GM19452 (cell line): ENCODE results near the gene POU2F2.

Source experiments
- ATAC-seq: cut with Tn5 transposase; IDR thresholded peaks from one replicate; pipeline ENCODE4 v1.9.1; 2021; ENCODE audit not compliant: unreplicated experiment

Gene POU2F2

DNA sequence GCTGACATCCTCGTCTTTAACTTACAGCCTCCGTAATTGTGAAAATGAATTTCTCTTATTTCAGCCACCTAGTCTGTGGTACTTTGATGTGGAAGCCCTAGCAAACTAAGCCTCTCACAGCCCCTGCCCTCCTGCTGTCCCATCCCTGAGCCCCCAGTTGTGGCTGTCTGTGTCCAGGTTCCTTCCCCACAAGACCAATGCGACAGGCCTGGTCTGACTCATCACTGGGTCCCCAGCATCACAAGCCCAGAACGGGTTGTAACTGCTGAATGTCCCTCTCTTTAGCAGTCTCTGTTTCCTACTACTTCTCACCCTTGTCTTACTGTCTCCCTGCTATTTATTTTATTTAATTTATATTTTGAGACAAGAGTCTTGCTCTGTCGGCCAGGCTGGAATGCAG, 5.7 kb downstream of the POU2F2 start:
- no peak for ATAC-seq

DNA sequence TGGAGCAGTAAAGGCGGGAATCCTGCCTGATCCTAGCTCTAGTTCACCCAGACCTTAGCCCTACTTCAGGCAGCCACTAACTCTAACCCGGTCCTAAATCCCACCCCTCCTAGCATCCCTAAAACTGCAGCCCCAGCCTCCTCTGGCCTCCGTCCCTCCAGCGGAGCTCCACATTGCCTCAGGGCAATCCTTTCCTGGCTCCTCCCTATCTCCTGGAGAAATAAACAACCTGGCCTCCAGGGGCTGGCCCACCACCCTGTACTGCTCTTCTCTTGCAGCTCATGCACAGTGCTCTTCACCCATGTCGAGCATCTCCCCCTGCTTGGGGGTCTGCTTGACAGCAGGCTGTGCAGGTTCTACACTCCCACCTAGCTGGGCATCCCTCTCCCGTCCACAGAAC, 6.7 kb downstream of the POU2F2 start:
- ATAC-seq, result no peak

DNA sequence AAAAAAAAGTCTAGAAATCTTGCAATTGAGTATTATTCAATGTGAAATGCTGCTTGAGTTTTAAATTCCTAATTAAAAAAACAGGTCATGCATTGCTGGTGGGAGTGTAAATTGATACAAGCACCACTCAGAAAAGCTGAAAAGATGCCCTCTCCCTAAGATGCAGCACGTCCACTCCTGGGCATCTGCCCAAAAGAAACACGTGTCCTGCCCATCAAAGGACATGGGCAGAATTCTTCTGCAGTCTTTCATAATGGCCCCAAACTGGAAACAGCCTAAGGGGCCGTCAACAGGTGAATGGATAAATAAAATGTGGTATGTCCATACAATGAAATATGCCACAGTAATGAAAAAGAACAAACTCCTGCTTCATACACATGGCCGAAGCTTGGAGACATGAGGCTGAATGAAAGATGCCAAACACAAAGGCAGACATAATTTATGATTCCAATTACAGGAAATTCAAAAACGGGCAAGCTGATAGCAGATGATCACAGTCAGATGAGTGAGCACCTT, 7.8 kb downstream of the POU2F2 start:
- no peak for ATAC-seq

DNA sequence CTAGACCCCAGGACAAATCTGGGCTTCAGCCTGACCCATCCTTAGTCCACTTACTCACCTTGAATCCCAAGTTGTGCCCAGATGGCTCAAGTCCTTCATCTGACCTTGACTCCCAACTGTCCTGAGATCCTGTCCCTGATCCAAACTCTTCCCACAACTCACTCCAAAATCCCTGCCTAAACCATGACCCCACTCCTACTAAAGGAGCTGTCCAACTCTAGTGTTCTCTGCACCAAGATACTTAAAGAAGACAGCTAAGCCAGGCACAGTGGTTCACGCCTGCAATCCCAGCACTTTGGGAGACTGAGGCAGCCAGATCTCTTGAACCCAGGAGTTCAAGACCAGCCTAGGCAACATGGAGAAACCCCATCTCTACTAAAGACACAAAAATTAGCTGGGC, 8.5 kb downstream of the POU2F2 start:
- no peak for ATAC-seq

DNA sequence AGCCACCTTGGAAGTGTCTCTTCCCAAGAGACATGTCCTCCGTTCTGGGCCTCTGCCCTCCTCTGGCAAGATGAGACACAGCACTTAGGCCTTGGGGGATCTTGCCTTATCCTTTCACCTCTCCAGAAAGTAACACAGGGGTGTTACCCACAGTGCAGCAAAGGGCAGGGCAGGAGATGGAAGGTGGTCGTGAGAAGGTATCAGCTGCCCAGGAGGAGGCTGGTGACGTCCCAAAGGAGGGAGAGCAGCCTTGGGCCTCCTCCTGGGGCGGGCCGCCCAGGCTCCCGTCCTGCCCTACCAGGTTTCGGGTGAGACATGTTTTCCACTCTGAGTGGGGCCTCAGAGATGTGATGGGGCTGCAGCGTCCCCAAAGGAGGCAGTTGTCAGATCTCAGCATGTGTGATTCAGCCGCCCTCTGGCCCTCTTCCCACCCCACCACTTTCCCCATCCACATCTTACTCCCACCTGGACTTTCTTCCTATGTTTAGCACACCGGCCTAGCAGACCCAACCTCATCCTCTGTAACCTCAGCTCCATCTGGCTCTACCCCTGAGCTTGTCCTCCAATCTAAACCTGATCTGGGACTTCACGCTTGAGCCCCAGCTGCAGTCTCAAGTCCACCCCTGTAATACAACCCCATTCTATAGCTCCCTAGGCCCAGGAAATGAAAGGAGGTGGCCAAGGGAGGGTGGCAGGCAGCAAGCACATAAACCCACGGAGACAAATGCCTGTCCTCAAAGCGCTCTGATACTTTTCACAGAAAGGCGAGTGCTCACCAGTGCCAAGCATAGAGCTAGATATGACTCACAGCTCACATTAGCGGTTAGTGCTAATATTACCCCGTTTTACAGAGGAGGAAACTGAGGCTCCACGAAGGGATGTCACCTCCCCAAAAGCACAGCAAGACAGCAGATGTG, 9.3 kb downstream of the POU2F2 start:
- ATAC-seq, result no peak

DNA sequence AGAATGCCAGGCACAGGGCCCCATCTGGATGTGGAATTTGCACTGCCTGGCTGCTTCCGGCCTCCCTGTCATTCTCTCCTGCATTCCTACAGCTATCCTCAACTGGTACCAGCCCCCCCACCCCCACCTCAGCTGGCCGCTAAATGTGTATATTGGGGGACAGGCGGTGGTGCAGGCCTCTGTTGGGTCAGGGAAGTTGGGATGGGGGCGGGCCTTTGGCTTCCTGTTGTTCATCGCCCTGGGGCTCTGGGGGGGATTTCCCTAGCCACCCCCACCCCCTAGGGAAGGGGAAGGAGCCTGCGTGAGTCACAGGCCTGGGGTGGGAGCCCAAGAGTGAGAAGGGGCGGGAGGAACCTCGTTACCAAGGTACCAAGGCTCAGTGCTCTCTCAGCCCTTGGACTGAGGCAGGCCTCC, 10.6 kb downstream of the POU2F2 start:
- no peak for ATAC-seq

DNA sequence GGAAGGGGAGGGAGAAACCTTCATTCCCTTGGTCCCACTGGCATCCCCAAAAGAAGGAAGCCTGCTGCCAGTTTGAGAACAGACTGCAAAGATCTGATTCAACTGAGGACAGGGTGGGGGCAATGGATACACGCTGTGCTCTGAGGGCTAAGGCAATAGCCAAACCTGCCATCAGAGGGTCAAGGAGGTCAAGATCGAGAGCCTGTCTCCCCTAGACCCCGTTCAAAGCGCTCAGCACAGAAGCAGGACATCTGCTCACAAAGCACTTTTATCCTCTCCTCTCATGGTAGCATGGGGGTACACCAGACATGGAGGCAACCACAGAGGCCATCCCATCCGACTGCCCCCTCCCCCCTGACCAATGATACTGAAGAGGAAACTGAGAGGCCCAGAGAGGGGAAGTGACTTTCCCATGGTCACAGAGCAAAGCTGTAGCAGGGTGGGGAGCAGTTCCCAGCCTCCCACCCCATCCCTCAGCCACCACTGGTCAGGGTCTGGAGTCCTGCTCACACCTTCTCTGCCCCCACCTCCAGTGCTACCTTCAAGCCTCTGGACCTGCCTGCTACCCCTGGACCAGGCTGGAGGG, 11.1 kb downstream of the POU2F2 start:
- no peak for ATAC-seq

DNA sequence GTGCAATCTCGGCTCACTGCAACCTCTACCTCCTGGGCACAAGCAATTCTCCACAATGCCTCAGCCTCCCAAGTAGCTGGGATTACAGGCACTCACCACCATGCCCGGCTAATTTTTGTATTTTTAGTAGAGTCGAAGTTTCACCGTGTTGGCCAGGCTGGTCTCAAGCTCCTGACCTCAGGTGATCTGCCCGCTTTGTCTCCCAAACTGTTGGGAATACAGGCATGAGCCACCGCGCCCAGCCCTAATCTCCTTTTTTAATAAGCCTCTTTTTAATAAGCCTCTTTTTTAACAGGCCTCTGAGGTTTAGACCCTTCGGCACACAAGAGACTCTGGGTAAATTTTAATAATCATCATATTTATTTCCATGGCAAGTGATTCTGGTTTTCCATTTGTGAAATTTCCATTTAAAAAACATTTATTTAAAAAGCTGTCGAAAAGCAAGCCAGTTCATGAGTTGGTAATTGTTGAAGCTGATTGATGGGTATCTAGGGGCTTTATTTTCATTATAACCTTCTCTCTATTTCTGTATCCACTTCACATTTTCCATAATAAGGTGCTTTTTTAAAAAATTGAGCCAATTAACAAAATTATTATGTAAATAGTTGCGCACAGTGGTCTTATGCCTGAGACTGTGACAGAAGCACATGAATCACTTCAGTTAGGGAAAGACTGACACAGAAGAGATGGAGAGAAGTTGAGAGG, 11.8 kb downstream of the POU2F2 start:
- no peak for ATAC-seq

DNA sequence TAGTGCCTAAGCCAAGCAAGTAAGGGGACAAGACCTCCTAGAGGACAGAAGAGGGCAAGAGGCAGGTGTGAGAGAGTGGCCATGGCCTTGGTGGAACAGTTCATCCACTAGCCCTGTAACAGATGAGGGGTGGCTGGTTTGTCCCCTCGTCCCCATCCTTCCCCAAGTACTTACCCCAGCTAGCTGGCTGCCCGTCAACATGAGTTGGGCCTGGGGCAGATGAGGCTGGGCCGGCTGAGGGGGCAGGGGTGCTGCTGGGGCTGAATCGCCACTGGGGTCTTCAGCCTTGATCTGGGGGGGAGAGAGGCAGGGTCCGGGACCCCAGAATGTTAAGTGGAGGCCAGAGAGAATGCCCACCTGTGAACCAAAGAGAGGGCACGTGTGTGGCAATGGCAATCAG, 15.2 kb downstream of the POU2F2 start:
- no peak for ATAC-seq

DNA sequence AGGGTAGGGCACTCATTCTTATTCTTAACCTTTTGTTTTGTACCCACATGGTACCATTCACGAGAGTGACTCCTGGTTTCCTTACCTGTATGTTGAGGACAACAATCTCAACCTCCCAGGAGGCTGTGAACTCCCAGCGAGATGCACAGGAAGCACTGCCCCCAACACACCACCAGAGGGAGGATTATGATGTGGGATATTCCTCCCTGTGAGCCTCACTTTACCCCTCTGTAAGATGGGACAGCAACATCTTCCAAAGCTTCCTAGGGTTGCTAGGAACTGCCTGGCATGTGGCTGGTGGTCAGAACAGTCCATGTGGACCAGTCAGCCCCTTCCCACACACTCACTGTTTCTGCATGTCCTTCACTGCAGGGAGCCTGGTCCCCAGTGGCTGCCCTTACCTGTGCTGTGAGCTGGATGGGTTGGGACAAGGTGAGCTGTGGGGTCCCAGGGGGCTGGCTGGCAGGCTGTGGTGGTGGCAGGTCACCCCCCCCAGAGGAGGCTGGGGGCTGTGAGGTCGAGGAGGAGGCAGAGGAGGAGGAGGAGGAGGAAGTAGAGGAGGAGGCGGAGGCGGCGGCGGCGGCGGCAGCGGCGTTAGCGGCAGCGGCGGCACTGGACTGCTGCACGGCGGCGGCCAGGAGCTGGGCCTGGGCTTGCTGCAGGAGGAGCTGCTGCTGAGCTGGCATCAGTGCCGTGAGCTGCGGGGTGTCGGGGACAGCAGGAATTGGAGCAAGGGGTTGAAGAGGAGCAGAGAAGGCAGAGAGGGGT, 15.8 kb downstream of the POU2F2 start:
- no peak for ATAC-seq

DNA sequence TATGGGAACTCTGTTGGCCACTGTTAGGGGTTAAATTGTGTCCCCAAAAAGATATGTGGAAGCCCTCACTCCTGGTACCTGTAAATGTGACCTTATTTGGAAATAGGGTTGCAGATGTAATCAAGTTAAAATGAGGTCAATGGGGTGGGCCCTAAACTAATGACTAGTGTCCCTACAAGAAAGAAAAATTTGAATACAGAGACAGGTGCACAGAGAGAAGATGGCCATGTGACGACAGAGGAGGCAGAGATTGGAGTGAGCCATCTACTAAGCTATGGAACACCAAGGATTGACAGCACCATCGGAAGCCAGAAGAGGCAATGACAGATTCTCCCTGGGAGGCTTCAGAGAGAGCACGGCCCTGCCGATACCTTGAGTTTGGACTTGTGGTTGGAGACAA, 16.5 kb downstream of the POU2F2 start:
- no peak for ATAC-seq

DNA sequence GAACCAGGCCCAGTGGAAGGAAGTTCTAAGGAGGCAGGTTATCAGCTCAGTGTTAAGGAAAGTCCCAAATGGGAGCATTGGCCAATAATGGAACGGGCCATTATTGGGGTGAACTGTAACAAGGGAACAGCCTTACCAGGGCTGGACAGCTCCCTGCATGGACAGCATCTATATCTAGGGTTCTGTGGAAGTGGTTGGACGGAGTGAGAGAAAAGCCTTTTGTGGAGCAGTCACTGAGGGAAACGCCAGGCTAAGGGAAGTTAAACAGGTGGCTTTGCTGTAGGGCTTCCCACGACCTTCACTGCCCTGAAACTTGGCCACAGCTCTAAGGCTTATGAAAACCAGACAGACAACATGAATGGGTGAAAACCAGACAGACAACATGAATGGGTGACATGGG, 17.0 kb downstream of the POU2F2 start:
- no peak for ATAC-seq

DNA sequence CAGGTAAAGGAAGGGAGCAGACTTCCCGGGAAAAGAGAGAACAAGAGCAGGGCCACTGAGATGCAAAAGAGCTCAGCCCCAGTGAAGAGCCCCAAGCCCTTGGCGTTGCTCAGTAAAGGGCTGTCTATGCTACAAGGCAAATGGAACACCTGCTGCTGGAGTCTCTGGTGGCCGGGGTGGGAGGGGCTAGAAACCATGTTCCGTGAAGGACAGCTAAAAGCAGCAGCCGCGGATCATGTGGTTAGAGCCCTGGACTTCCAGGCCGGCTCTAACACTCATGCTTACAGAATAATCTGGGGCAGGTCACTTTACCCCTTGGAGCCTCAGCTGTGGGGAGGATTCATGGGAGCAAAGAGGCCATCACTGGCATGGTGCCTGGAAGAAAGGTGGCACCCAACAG, 17.8 kb downstream of the POU2F2 start:
- peak; percentile 63 for ATAC-seq

DNA sequence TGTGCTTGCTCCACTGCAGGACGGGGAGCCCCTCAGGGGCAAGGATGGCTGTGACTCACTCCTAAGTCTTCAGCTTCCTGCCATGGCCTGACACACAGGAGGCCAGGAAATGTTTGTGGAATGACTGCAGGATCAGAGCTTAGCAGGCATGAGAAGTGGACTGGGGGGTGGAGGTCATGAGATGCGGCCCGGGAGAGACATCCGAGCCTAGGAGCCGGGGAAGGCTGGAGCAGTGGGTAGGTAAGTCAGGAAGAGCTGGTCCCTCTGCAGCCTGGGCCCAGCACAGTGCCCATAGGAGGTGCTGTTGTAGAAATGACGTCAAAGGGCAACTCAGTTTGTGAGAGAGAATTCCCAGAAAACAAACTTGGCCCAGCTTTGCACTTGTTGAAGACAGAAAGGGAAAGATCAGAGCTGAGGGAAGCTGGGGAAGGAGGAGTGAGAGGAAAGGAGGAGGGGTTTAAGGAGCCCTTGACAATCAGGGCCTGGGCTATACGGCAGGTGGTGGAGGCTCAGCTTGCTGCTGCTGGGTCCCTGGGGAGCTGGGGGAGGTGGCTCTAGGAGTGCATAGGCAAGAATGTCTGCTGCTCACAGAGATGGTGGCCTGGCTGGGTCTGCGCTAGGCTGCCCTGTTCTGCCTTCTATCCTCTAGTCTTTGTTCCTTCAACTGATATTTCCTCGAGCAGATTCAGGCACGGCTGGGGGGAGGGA, 18.5 kb downstream of the POU2F2 start:
- ATAC-seq, result peak; percentile 38

DNA sequence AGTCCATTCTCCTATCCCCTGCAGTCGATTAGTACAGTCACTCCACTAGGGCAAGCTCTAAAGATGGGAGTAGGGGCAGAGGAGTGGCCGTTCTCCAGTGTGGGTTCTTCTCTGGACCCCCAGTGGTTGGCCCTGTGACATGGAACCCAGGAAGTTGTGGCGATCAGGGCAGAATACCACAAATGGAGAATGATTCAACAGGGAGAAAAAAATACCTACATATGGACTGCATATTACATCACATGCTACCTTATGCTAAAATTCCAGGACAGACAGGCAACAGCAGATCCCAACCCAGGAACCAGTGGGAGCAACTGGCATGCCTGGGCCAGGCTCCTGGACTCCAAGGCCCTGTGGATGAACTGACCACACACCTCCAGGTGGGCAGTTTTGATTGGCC, 20.4 kb downstream of the POU2F2 start:
- no peak for ATAC-seq

DNA sequence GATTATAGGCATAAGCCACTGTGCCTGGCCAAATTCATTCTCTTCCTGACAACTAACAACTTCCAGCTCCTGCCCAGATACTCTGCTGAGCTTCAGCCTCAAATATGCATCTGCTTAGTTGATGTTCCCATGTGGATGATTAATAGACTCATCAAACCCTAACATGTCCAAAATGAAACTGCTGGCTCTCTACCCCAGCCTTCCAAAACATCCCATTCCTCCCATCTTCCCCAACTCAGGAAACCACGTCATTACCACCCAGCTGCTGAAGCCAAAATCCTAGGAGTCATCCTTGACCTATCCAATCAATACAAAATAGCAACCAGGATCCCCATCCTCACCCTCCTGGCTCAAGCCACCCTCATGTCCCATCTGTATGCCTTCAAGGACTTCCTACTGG, 20.9 kb downstream of the POU2F2 start:
- ATAC-seq, result no peak

DNA sequence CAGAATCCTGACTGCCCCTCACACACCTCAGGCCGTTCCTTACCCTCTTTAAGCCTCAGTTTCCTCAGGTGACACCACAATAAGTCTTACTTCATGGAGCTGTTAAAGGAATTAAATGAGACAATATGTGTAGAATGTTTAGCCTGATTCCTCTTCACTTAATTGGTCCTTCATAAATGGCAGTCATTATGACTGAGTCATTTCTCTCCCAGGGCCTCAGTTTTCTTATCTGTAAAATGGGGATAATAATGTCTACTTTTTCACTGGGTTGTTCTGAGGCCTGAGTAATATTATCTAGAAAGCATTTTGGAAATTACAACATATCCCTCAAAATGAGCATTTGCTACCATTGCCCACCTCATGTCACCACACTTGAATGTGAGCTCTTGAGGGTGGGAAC, 21.6 kb downstream of the POU2F2 start:
- ATAC-seq, result no peak

DNA sequence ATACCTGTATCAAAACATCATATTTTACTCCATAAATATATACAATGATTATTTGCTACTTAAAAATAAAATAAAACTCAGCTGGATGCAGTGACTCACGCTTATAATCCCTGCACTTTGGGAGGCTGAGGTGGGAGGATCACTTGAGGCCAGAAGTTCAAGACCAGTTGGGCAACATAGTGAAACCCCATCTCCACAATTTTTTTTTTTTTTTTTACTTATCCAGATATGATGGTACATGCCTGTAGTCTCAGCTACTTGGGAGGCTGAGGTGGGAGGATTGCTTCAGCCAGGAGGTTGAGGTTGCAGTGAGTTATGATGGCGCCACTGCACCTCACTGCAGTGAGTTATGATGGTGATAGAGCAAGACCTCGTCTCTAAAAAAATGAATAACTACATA, 22.4 kb downstream of the POU2F2 start:
- ATAC-seq, result no peak

DNA sequence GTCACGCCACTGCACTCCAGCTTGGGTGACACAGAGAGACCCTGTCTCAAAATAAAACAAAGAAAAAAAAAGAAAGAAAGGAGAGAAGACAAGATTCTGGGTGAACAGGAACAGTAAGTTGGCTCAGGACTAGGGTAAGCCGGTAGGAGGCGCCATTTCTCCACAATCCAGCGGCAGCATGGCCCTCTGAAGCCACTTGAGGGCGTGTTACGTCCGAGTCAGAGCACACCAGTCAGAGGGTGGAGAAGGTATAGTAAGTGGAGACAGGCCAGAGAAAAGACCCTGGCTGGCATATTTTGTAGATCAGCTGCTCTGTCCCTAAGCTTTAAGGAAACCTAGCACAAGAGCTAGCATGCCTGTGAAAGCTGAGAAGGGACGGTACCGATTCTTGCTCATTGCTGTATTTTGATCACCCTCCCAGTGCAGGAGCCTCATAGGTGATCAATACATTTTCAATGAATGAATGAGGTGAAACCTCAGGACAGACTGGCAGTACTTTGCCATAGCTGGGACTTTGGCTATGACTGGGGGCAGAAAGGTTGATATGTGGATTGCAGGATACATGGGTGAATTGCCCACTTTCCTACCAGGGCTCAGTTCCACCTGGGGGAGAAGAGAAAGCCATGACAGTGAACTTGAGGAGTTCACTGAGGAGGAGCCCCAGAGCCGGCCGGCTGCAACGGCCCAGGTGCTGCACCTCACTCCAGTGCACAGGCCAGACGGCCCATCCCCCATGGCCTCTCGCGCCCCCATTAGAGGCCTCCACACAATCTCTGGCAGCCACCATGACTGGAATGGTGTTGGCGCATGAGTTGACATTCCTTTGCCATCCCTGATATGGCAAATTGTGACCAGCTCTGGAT, 23.5 kb downstream of the POU2F2 start:
- peak; percentile 71 for ATAC-seq

DNA sequence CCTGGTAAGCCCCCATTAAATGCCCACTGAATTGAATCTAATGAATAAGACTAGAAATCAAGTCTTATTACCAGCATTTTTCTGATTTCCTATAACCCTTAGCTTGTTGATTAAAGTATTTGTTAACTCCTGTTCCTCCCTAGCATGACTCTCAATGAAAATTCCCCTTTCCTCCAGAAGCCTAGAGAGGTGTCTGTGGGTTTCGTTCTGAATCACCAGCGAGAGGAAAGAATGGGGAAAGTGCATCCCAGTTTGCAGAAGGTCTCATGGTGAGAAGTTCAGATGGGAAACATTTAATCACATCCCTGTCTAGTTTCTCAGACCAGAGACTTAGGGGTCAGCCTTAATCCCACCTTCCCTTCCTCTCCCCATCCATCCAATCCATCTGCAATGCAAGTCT, 26.9 kb downstream of the POU2F2 start:
- no peak for ATAC-seq
